Measurements from ENCODE around the gene CDH13. TPM values are rescaled to one million over a fixed set of nuclear protein-coding genes. Genes with fewer than 3 reads are reported as not detected.

The CDH13 gene
- total and polyA plus RNA-seq, 9 of the 15 experiments (the other 6 are each of a cell fraction or from before 2014, with no cell fraction given): 0.03 TPM; not detected in 8

- no peak for TF ChIP-seq ZNF280B (CRISPR knock-in tag; IDR thresholded peaks at IDR 0.05)
- TF ChIP-seq TCF7L2 (IDR thresholded peaks at IDR 0.05; ENCODE audit: low read depth, low read length): no peak
- TF ChIP-seq NR2C2 (CRISPR knock-in tag; IDR thresholded peaks at IDR 0.05): no peak
- TF ChIP-seq NR2C2 (tag; IDR thresholded peaks at IDR 0.05): no peak
- no peak for TF ChIP-seq ZNF41 (CRISPR knock-in tag; conservative IDR thresholded peaks at IDR 0.05)
- no peak for TF ChIP-seq ZNF282 (CRISPR knock-in tag; IDR thresholded peaks at IDR 0.05)
- TF ChIP-seq SMAD3 (CRISPR knock-in tag; conservative IDR thresholded peaks at IDR 0.05): no peak
- no peak for TF ChIP-seq MCM3 (IDR thresholded peaks at IDR 0.05)
- no peak for TF ChIP-seq SIN3A (IDR thresholded peaks at IDR 0.05; ENCODE audit: borderline replicate concordance in 2 of 2, control insufficient read depth in 1 of 2, low read depth in 2 of 2, low read length in 2 of 2)
These were observed 592.5 kb downstream of the CDH13 start (continued) for GRCh38 chr16:83219285-83219684.

- in situ Hi-C loops (cut with MboI) (no loop called here), intact Hi-C loops (cut with micrococcal nuclease) (no loop called here)
- Histone ChIP-seq H3K4me1 (replicated peaks in 1 of 2; ENCODE audit: control insufficient read depth in 2 of 2, insufficient read depth in 2 of 2, low read length in 2 of 2) (no peaks in the 10 kb centered on the region), H4K20me1 (replicated peaks; ENCODE audit: control insufficient read depth, insufficient read depth, low read length) (no peaks in the 10 kb centered on the region), H3K9me3 (replicated peaks; ENCODE audit: control insufficient read depth, insufficient read depth, low read depth, low read length) (no peaks in the 10 kb centered on the region), H3K27me3 (ENCODE audit: control insufficient read depth in 2 of 2, insufficient read depth in 2 of 2, low read length in 2 of 2) (no peaks in the 10 kb centered on the region), H3K4me2 (ENCODE audit: insufficient read depth, low read length) (no peak overlapping the region), H3K9me1 (ENCODE audit: control insufficient read depth, insufficient read depth, low read length) (no peaks in the 10 kb centered on the region), H3K36me3 (ENCODE audit: control insufficient read depth, insufficient read depth, low read length) (no peaks in the 10 kb centered on the region), H3K27ac (ENCODE audit: extremely low read depth, low read depth, low read length) (no peak overlapping the region), H3K79me2 (ENCODE audit: control insufficient read depth, insufficient read depth, low read length) (no peaks in the 10 kb centered on the region), H3K9ac (ENCODE audit: insufficient read depth in 1 of 2, low read depth in 2 of 2, low read length in 2 of 2) (no peak overlapping the region), H2AFZ (ENCODE audit: low read depth, low read length) (no peak overlapping the region), H3K4me3 (no peak overlapping the region)
- DNase-seq (ENCODE audit: extremely low read depth in 1 of 4, low spot score in 3 of 4): no peak
- no peak for FAIRE-seq
- ATAC-seq: no peak
- CTCF ChIA-PET (ENCODE audit: low intra/inter-chr PET ratio): no interaction called here
- 1% methylated on average over 9 of the region's 9 CpGs for WGBS (ENCODE audit: insufficient coverage, low coverage, missing lambda C conversion rate)
- no TSS peak for BruUV-seq (replicated peaks)
- TF ChIP-seq ZNF318 (IDR thresholded peaks at IDR 0.05; ENCODE audit: borderline replicate concordance in 1 of 2, low read depth in 1 of 2): no peak
- no peak for TF ChIP-seq ZC3H4 (CRISPR knock-in tag; IDR thresholded peaks at IDR 0.05; ENCODE audit: borderline replicate concordance)
- no peak for TF ChIP-seq DPF2 (IDR thresholded peaks at IDR 0.05)
- TF ChIP-seq JUNB (CRISPR knock-in tag; conservative IDR thresholded peaks at IDR 0.05): no peak
- POLR2A ChIA-PET: interaction anchor here (0.6 kb wide), 1 partner anchor 803 kb away, joined by 3 read pairs; no protein-coding TSS in a partner anchor
These were observed 593.3 kb downstream of the CDH13 start for GRCh38 chr16:83220066-83220465.

Measured in K562 (cell line).